Nephron progenitor cell (in vitro differentiated cells): ENCODE data around the gene PHC2.

Experiments used
- DNase-seq: peaks from one replicate; pipeline ENCODE4 v3.0.0; 2021
- H3K27ac Mint-ChIP-seq: 2 replicates; pipeline ENCODE4 v1.8.0; 2021; ENCODE audit warnings: mild to moderate bottlenecking, moderate library complexity, mixed read lengths
- H3K27me3 Mint-ChIP-seq: 2 replicates; pipeline ENCODE4 v1.8.0; 2021; ENCODE audit warnings: mild to moderate bottlenecking, low read depth, mixed read lengths; ENCODE audit not compliant: poor library complexity
- H3K36me3 Mint-ChIP-seq: 2 replicates; pipeline ENCODE4 v1.8.0; 2021; ENCODE audit warnings: low read depth, mixed read lengths
- H3K4me1 Mint-ChIP-seq: 2 replicates; pipeline ENCODE4 v1.8.0; 2021; ENCODE audit warnings: mixed read lengths
- H3K4me3 Mint-ChIP-seq: 2 replicates; pipeline ENCODE4 v1.8.0; 2021; ENCODE audit warnings: mild to moderate bottlenecking, moderate library complexity, mixed read lengths
- H3K9me3 Mint-ChIP-seq: 2 replicates; pipeline ENCODE4 v1.8.0; 2021; ENCODE audit warnings: mild to moderate bottlenecking, moderate library complexity, mixed read lengths
- CTCF ChIP-seq: fragments of 200-600 bp; sonication (generic); IDR thresholded peaks from 2 replicates; pipeline ENCODE4 v1.5.0; 2021; ENCODE audit warnings: antibody characterized with exemption

The PHC2 gene

DNA sequence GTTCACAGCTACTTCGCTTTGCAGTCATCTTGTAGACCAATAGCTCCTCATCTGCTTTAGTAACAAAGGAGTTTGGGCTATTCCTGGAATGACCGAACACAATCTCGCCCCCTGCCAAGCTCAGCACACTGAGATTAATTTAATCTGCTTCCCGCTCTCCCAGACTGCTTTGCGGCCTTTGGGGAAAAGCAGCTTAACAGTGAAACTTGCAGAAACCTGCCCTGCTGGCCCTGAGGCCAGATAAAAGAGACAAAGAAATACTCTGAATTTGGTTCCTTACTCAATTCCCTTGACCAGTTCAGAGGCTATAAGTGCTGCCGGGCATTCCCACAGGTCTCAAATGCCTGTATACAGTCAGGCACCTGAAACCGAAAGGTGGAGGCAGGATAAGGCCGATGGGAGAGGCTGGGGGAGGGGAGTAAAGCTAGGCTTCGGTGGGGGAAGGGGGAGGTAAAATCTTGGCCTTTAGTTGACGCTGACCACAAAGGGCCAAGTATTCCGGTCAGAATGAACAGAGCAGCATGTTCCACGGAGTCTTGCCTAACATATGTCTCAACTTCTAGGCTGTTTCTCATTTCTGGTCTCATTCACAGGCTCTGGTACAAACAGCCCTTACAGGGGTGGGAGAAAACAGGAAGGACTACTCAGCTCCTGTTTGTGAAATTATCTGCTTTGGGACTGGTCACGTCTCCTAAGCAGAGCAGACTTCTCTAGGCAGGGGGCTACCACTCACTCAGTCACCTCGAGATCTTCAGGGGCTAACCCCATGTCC is 92.3 kb downstream of the PHC2 start:
- no peak for TF ChIP-seq CTCF
- H3K36me3 Mint-ChIP-seq: peaks cover 29% of the 10 kb centered on the region
- no peaks in the 10 kb centered on the region for H3K9me3 Mint-ChIP-seq
- peak overlapping the region; percentile 96 for H3K27ac Mint-ChIP-seq
- H3K4me3 Mint-ChIP-seq: peak overlapping the region; percentile 49
- H3K4me1 Mint-ChIP-seq: peaks cover 89% of the 10 kb centered on the region
- no peaks in the 10 kb centered on the region for H3K27me3 Mint-ChIP-seq
- no peak for DNase-seq

- Mint-ChIP-seq H3K36me3 (peaks cover 33% of the 10 kb centered on the region), H3K4me3 (no peak overlapping the region), H3K27me3 (no peaks in the 10 kb centered on the region), H3K4me1 (peaks cover 89% of the 10 kb centered on the region), H3K27ac (peak overlapping the region; percentile 96), H3K9me3 (no peaks in the 10 kb centered on the region)
- DNase-seq: no peak
- TF ChIP-seq CTCF: no peak
Observed at GRCh38 chr1:33338048-33338439, 92.9 kb downstream of the PHC2 start.

- H3K4me1 Mint-ChIP-seq: peaks cover 89% of the 10 kb centered on the region
- peaks cover 39% of the 10 kb centered on the region for H3K36me3 Mint-ChIP-seq
- no peaks in the 10 kb centered on the region for H3K27me3 Mint-ChIP-seq
- H3K27ac Mint-ChIP-seq: no peak overlapping the region
- DNase-seq: no peak
- no peak overlapping the region for H3K4me3 Mint-ChIP-seq
- TF ChIP-seq CTCF: no peak
- no peaks in the 10 kb centered on the region for H3K9me3 Mint-ChIP-seq
Observed at GRCh38 chr1:33337441-33337840, 93.5 kb downstream of the PHC2 start.

GRCh38 chr1:33336580-33336979 is 94.3 kb downstream of the PHC2 start:
- Mint-ChIP-seq H3K4me1 (peaks cover 89% of the 10 kb centered on the region), H3K27ac (peak overlapping the region; percentile 68), H3K4me3 (no peak overlapping the region), H3K36me3 (peaks cover 48% of the 10 kb centered on the region), H3K9me3 (no peaks in the 10 kb centered on the region), H3K27me3 (peaks cover 2% of the 10 kb centered on the region)
- DNase-seq: no peak
- TF ChIP-seq CTCF: no peak

DNA sequence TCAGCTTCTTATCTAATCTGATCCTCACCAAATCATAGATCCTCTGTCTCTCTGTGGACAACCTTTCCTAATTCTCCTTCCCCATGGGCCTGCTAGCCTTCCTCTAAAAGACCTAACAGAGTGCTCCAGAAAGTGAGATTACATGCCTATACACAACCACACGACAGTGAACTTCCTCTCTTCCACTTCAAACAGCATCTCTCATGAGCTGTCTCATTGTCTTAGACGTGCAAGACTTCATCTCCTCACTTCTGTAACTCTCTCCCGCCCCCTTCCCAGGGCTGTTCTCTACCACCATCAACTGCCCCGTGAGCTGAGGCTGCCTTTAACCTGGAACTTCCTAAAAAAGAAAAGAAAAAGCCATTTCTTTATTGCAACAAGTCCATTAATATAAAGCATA is 95.9 kb downstream of the PHC2 start:
- no peaks in the 10 kb centered on the region for H3K9me3 Mint-ChIP-seq
- TF ChIP-seq CTCF: no peak
- H3K4me1 Mint-ChIP-seq: peaks cover 77% of the 10 kb centered on the region
- H3K36me3 Mint-ChIP-seq: peaks cover 59% of the 10 kb centered on the region
- no peak for DNase-seq
- H3K27me3 Mint-ChIP-seq: peaks cover 2% of the 10 kb centered on the region
- peak overlapping the region; percentile 84 for H3K27ac Mint-ChIP-seq
- H3K4me3 Mint-ChIP-seq: no peak overlapping the region

GRCh38 chr1:33334081-33334552 is 96.8 kb downstream of the PHC2 start:
- DNase-seq: no peak
- Mint-ChIP-seq H3K4me1 (peaks cover 68% of the 10 kb centered on the region), H3K4me3 (no peak overlapping the region), H3K36me3 (peaks cover 68% of the 10 kb centered on the region), H3K27me3 (peaks cover 2% of the 10 kb centered on the region), H3K9me3 (no peaks in the 10 kb centered on the region), H3K27ac (peak overlapping the region; percentile 93)
- TF ChIP-seq CTCF: no peak
